NCI-H69 (cell line): ENCODE results near the gene USP12.

Source experiments
- DNase-seq: peaks from one replicate; lab custom pipeline; 2025; lab: John Stamatoyannopoulos, UW

USP12 gene

DNA sequence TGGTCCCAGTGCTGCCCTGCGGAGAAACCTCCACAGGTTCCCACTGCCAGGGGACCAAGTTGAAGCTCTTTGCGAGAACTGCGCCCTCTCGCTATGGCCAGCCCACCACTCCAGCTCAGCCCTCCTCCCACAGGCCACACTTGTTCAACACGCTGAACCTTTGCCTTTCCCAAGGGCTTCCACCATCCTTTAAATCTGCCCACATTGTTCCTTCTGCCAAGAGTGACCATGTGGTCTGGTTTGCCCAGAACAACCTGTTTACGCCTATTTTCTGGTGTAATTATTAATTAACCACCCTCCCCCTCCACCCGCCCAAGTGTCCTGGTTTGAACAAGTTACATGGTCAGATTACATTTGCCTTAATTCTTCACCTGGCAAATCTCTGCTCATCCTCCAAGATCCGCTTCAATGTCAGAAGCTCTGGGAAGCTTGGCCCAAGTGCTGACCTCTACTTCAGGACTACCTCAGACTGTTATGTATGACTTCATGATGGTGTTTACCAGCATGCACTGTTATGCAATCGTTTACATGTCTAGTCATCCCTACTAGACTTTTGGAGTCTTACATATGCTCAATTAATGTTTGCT lies 12.0 kb upstream of the USP12 start:
- DNase-seq = no peak

GRCh38 chr13:27182844-27183497 lies 11.4 kb upstream of the USP12 start:
- DNase-seq = no peak

DNA sequence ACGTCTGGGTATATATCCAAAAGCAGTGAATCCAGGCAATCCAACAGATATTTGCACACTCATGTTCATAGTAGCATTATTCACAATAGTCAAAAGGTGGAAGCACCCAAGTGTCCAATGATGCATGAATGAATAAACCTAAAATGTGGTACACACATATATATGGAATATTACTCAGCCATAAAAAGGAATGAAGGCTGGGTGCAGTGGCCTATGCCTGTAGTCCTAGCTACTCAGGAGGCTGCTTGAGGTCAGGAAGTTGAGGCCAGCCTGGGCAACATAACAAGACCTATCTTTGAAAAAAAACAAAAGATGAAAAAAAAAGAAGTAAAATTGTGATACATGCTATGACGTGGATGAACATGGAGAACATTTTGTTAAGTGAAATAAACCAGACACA lies 10.4 kb upstream of the USP12 start:
- DNase-seq = no peak

DNA sequence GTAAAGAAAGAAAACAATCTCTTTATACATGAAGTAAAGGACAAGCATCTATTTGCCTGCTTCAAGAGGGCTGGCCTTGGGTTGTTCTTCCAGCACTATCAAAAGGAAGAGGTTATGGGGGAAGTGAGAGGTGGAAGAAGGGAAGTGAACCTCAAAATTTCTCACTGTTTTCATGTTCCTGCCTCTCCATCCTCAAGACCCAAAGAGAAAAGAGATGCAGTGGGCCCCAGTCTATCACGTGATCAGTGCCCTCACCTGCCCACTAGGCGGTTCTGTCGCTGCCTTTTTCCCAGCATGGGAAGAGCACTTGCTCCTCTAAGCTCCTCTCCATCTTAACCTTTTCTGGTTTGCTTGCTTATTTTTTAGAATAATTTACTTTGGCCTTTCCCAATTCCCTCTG lies 6.2 kb upstream of the USP12 start:
- DNase-seq = no peak

DNA sequence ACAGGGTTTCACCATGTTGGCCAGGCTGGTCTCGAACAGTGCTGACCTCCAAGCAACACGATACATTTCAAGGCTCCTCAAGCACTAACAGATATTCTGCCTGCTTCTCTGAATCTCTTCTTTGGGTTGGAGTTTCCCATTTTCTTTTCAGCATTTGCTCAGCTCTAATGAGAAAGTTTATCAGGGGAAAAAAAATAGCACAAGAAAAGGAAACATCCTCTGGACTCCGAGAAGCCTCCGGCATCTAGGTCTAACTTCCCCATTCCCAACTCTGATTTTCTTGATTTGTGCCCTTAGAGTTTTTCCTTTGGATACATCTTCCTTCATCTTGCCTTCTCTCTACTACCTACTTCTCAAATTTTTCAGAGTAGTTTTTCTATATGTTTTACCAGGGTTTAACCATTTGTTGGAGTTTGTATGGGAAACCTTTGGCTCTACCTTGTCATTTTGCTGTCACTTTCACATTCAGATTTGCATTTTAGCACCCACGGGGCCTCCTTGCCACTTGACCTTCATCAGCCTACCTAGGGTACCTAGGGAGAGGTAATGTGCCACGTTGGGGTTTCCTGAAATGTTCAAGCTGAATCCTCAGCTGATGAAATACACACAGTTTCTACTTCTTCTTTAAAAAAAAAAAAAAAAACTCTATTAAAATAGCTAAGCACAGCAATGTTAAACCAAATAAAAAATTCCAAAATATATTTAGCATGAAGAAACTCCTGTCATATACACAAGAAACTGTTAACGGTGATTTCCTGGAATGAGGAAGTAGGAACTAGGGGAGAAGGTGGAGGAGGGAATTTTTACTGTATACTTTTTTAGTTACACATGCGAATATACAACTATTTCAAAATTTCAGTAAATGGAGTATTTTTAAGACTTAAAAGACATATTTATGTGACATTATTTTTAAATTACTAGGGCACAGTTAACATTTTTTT lies 5.1 kb upstream of the USP12 start:
- no peak for DNase-seq

- DNase-seq = no peak
Observed at GRCh38 chr13:27174766-27175455, 3.3 kb upstream of the USP12 start.

DNA sequence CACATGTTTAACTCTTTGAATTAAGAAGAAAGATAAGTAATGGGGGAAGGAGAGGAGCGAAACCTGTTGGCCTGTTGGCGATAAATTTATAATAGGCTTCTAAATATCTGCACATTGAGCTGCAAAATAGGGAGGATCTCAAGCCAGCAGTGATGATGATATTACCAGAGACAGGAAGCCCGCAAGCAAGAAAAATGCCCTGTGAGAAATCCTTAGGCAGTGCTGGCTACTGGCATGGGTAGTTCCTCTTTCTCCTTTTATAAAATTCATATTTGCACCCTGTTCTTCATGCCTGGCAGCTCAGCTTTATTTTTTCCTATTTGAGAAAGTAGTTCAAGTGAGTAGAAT lies 858 bp upstream of the USP12 start:
- DNase-seq = no peak

DNA sequence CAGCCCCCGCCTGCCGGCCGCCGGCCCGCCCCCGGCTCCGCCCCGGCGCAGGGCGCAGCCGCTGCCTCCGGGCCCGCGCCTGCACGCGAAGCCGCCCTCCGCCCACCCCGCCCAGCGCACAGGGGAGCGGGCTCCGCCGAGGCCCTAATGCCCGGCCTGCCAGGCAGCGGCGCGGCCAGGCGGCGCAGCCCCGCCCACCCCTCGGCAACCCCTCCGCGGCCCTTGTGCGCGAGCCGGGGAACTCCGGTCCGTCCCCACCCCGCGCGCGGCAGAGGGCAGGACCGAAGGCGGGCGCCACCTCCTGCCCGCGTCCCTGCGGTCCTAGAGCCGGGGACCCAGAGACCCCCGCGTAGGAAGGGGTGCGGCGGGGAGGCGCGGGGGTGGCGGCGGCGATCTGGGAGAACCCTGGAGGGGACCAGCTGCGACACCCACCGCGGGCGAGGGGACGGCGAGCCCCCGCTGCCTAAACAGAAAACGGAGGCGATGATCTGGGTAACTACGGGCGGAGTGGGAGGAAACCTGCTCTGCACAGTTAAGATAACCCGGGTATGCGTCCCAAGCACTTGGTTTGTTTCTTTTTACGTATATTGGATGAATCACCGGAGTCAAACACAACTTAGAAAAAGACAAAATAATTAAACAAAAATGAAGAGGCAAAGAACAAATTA lies 350 bp upstream of the USP12 start:
- peak; percentile 91 for DNase-seq

GRCh38 chr13:27170516-27171243 lies 931 bp downstream of the USP12 start:
- peak; percentile 71 for DNase-seq

GRCh38 chr13:27170221-27170515 lies 1.4 kb downstream of the USP12 start:
- no peak for DNase-seq

- DNase-seq = peak; percentile 23
Observed at GRCh38 chr13:27168906-27169657, 2.5 kb downstream of the USP12 start.

DNA sequence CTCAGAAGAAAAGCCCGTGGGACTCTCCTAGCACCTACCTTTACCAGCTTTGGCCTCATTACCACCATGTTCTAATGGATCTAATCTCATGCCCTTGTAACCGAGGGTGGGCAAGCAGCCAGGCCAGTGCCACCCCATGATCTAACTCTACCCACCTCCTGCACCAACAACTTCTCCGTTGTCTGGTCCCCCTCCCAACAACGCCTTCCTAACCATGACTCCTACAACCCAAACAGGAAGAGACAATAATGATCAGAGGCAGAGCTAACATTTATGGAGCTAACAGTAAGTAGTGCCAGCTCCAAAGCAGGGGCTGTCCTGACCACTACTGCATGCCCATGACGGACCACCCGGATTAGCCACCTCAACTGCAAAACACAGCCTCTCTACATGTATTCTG lies 3.5 kb downstream of the USP12 start:
- peak; percentile 3 for DNase-seq

DNA sequence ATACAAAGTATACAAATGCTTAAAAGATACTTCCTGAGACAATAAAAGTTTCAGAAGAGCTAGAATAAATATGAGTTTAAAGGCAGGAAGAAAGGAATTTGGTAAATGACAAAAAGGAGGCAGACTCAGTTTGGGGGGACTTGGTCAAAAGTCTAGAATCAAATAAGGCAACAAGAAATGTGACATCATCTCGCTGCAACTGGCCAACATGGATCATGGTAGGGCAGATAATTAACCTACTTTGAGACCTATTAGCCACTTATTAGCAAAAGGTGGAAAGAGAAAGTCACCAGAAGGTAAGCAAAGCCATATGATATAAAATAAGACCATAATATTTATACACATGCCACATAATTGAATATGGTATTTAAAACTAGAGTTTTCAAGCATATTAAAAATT lies 5.3 kb downstream of the USP12 start:
- DNase-seq = no peak

GRCh38 chr13:27161980-27162379 lies 9.6 kb downstream of the USP12 start:
- no peak for DNase-seq

GRCh38 chr13:27161423-27161822 lies 10.2 kb downstream of the USP12 start:
- DNase-seq = no peak

- no peak for DNase-seq
Observed at GRCh38 chr13:27160657-27161295, 10.8 kb downstream of the USP12 start.

GRCh38 chr13:27159806-27160563 lies 11.6 kb downstream of the USP12 start:
- DNase-seq = no peak

- DNase-seq = no peak
Observed at GRCh38 chr13:27158335-27158734, 13.3 kb downstream of the USP12 start.

DNA sequence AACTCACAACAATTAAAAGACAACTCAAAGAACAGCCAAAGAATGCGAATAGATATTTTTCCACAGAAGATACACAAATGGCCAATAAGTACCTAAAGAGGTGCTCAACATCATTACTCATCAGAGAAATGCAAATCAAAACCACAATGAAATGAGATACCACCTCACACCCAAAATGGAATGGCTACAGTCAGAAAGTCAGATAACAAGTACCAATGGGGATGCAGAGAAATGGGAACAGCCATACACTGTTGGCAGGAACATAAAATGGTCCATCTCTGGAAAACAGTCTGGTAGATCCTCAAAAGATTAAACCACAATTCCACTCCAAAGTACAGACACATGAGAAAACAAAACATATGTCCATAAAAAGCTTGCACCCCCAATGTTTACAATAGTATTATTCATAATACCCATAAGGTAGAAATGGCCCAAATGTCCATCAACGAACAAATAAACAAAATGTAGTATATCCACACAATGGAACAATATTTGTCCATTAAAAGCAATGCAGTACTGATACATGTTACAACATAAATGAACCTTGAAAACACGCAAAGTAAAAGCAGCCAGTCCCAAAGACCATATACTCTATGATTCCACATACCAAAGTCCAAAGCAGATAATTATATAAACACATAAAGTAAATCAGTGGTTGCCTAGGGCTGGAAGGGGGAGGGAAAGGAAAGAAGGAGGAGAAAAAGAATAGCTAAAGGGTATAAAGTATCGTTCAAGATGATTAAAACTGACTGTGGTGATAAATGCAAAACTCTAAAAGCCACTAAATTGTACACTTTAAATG lies 19.6 kb downstream of the USP12 start:
- no peak for DNase-seq
